Stimulated activated CD8-positive, alpha-beta memory T cell treated with anti-CD3 and anti-CD28 coated beads, Interleukin-4, amount 100 ng/mL, for 24 hours (primary cell): ENCODE data around the gene CSTB.

Source experiments
- DNase-seq: peaks from one replicate; pipeline ENCODE4 v3.0.0-alpha.2; 2020; ENCODE audit warnings: low read depth

CSTB gene

DNA sequence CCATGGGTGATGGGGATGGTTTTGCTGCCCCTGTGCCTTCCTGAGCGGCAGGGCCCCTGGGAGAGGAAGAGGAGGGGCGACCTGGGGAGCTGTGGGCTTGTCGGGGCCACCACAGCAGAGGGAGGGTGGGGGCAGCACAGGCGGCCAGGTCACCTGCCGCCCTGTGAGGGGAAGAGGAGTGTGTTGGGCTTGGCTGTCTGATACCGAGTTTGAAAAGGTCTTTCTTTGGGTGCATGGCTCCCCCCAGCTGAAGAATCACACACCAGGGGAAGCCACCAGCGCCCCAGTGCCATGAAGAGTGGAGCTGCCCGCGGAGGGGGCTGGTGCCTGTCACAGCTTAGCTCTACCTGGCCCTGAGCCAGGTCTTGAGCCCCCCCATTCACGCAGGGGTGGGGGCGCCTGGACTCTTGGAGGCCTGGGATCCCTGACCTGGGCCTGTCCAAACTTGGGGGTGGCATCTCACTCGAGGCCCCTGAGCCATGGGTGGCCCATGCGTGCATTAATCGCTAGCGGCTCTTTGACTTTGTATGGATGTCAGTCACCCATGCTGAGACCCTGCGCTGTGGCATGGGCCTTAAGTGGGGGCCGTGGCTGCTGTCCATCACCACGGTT, 26.4 kb downstream of the CSTB start:
- no peak for DNase-seq

- no peak for DNase-seq
Observed at GRCh38 chr21:43748622-43749021, 27.5 kb downstream of the CSTB start.

DNA sequence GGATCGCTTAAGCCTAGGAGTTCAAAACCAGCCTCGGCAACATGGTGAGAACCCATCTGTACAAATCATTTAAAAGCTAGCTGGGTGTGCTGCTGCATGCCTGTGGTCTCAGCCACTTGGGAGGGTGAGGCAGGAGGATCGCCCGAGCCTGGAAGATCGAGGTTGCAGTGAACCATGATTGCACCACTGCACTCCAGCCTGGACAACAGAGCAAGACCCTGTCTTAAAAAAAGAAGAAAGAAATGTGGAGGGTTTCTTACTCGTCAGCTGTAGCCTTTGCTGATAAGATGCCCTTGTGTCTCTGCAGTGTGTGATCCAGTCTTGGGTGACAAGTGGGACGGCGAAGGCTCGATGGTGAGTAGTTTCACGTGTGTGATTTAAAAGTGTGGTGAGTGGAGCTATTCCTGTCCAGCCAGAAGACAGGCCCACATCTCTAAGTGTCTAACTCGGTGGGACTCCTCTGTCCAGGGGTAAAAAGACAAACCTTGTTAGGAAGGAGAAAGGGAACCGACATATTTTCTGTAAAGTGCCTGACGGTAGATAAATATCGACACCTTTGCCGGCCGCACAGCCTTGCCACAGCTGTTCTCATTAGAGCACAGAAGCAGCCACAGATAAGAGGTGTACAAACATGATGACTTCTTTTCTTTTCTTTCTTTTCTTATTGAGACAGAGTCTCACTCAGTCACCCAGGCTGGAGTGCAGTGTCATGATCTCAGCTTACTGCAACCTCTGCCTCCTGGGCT, 30.2 kb downstream of the CSTB start:
- DNase-seq, result no peak

GRCh38 chr21:43744725-43745124, 31.4 kb downstream of the CSTB start:
- DNase-seq, result no peak

DNA sequence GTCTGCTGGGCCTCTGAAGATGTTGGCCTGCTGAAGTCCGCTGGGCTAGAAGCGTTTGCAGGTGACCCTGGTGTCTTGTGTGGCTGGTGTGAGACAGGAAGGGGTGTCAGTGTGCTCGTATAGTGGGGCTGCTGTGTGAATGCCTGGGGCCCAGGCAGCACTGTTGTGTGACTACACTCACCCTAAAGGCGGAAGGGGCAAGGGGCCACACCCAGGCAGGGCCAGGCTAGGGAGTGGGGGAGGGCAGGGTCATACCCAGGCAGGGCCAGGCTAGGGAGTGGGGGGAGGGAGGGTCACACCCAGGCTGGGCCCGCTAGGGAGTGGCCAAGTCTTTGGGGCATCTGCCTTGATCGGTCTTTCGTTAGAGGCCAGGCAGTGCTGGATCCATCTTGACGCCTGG, 32.2 kb downstream of the CSTB start:
- DNase-seq, result no peak

- DNase-seq, result no peak
Observed at GRCh38 chr21:43741423-43742096, 34.5 kb downstream of the CSTB start.

DNA sequence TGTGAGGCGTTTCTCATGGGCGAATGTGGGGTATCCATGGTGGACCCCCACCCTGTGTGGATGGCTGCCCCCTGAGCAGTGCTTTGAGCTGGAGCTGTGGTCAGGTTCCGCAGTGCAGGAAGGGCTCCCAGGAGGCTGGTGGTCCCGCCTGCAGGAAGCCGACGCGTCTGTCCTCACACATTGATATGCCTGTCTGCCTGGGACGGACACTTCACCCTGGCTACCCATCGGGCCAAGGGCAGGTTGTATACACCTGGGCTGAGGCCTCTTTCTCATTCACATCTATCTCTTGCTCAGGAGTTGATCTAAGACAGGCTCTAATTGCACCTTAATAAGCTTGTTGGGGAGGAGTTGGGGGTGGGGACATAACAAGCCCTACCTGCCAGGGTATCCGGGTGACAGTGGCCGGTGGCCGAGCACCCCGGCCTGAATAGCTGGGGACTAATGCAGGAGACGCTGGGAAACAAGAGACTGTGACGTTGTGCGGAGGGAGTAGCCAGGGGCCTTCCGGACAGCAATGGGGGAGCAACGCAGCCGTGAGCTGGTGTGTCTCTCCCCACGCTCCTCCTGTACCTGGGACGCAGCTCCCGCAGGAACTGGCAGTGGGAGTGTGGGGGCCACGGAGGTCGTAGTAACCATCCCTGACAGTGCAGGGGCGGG, 35.5 kb downstream of the CSTB start:
- no peak for DNase-seq

- DNase-seq, result no peak
Observed at GRCh38 chr21:43739621-43740435, 36.3 kb downstream of the CSTB start.

GRCh38 chr21:43737158-43737950, 38.8 kb downstream of the CSTB start:
- no peak for DNase-seq

DNA sequence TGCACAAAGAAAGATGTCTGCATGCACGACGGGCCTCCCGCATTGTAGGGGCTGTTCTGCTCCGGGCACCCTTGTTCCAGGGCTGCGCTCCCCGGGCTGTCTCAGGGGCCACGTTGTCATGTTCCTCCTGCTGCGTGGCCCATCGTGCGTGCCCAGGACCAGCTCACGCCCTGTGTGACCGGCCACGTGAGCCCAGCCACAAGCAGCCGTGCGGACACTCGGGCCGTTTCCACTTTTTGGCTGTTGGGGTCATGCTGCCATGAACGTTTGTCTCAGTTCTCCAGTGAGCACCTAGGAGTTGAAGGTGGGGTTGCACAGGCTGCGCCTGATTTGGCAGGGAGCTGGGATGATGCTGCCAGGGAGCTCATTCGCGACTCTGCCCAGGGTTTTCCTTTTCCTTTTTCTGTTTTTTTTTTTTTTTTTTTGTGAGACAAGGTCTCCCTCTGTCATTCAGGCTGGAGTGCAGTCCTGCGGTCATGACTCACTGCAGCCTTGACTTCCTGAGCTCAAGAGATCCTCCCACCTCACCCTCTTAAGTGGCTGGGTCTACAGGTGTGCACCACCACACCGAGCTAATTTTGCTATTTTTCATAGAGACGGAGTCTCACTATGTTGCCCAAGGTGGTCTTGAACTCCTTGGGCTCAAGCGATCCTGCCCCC, 39.8 kb downstream of the CSTB start:
- no peak for DNase-seq

- no peak for DNase-seq
Observed at GRCh38 chr21:43735236-43736091, 40.6 kb downstream of the CSTB start.

DNA sequence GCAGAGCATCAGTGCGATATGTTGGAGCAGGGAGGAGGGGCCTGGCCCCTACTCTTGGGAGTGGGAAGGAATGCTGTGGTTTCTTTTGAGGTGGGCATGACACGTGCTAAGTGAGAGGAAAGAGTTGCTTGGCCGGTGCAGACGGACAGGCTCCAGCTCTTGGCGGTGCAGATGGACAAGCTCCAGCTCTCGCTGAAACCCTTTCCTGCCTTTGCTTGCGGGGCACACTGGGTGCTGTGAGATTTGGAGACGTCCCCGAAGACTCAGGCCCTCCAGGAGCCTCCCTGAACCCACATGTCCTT, 41.2 kb downstream of the CSTB start:
- no peak for DNase-seq

- DNase-seq, result no peak
Observed at GRCh38 chr21:43734131-43734927, 41.8 kb downstream of the CSTB start.

DNA sequence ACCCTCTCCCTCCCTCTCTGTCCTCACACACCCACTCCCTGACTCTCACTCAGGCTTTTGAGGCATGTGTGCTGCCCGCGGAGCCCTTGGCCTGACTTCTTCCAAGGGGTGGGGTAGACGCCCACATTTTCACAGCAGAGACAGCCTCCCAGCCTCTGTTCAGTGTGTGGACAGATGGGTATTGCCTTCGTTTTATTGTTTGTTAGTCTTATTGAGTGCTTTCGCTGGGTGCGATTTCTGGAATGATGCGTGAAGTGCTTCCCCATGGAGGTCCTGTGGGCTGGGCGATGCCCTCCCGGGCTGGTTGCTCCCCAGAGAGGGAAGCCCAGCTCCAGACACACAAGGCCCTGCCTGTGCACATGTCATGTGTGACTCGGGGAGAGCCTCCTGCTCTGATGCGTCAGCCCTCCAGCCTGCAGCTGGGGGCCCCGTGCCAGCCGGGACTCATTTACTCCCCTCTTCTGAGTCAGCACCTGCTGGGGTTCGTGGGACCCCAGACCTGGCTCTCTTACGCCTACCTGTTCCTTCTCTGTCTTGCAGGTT, 42.5 kb downstream of the CSTB start:
- DNase-seq, result no peak

DNA sequence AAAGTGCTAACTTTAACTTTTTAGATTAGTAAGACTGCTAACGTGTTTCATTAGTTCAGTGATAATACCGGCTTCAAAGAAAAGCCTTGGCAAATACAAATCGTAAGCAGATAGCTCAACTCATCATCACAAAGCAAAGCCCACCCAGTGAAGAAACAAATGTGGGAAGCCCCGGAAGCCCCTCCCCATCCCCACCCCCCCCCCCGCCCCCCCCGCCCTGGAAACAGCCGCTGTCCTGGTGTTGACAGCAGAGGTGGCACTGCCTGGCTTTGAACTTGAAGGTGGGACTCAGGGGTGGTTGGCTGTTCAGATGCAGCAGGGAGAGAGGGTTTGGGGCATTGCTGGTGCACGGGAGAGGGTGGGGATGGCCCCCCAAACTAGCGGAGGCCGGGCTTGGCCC, 43.0 kb downstream of the CSTB start:
- no peak for DNase-seq

GRCh38 chr21:43731891-43732711, 44.0 kb downstream of the CSTB start:
- no peak for DNase-seq

DNA sequence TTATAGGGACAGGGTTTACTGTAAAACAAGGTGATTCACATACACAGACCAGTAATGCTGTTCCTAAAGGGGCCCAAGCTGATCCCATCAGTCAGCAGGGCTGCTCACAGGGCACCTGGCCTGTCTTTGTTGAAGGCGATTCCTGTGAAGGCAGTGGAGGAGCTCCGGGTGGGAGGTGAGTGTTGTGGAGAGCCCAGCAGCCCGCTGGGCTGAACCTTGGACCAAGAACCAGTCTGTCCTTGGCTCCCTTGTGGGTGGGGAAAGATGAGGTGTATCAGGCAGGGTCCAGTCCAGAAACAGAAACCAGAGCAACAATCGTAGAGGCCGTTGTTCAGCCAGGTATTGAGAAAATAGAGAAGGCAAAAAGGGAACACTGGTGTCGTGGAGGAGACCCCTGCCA, 44.6 kb downstream of the CSTB start:
- DNase-seq, result no peak
